ENCODE results near the gene TSPEAR.

- TF ChIP-seq ETV6 (CRISPR knock-in tag; conservative IDR thresholded peaks at IDR 0.05): no peak
- no peak for TF ChIP-seq KLF9 (CRISPR knock-in tag; IDR thresholded peaks at IDR 0.05; ENCODE audit: low read depth)
Measured at GRCh38 chr21:44568261-44568660, 143.1 kb downstream of the TSPEAR start.
